Muscle layer of colon (tissue), 2 donors: ENCODE data around the gene PDE4B.

Experiments used
- H3K27ac ChIP-seq: one replicate; pipeline ENCODE4 v1.7.0; 2013; ENCODE audit warnings: low read depth, mild to moderate bottlenecking, low read length, moderate library complexity
- H3K27me3 ChIP-seq, 2 donors: one replicate each; pipeline ENCODE4 v1.7.0; 2013; ENCODE audit warnings: low read length in 2 of 2, mild to moderate bottlenecking in 2 of 2; ENCODE audit not compliant: insufficient read depth in 2 of 2, control insufficient read depth in 1 of 2
- H3K36me3 ChIP-seq: one replicate; pipeline ENCODE4 v1.7.0; 2013; ENCODE audit warnings: mild to moderate bottlenecking, low read length; ENCODE audit not compliant: insufficient read depth
- H3K4me1 ChIP-seq: one replicate; pipeline ENCODE4 v1.7.0; 2013; ENCODE audit warnings: mild to moderate bottlenecking, low read length; ENCODE audit not compliant: insufficient read depth
- H3K4me3 ChIP-seq, 2 donors: one replicate each; pipeline ENCODE4 v1.7.0; 2013; ENCODE audit warnings: low read length in 2 of 2, low read depth in 1 of 2, mild to moderate bottlenecking in 1 of 2, moderate library complexity in 1 of 2
- H3K9ac ChIP-seq: one replicate; pipeline ENCODE4 v1.7.0; 2013; ENCODE audit warnings: low read length
- H3K9me3 ChIP-seq: one replicate; pipeline ENCODE4 v1.7.0; 2013; ENCODE audit warnings: mild to moderate bottlenecking, low read length
- donor health status: abdominal sarcoma.
- donor health status: Adenocarcinoma of cecum.

The PDE4B gene

GRCh38 chr1:66295803-66296202 lies 503.1 kb downstream of the PDE4B start:
- Histone ChIP-seq H3K9me3 (no peaks in the 10 kb centered on the region), H3K4me1 (no peaks in the 10 kb centered on the region), H3K27ac (no peak overlapping the region), H3K9ac (no peak overlapping the region), H3K27me3 (no peaks in the 10 kb centered on the region), H3K4me3 (no peak overlapping the region), H3K36me3 (no peaks in the 10 kb centered on the region)

- H3K4me1 ChIP-seq: no peaks in the 10 kb centered on the region
- no peak overlapping the region for H3K9ac ChIP-seq
- no peaks in the 10 kb centered on the region for H3K36me3 ChIP-seq
- H3K27me3 ChIP-seq: no peaks in the 10 kb centered on the region
- H3K9me3 ChIP-seq: no peaks in the 10 kb centered on the region
- no peak overlapping the region for H3K4me3 ChIP-seq
- H3K27ac ChIP-seq: no peak overlapping the region
These were observed 503.7 kb downstream of the PDE4B start for GRCh38 chr1:66296370-66296769.

- H3K9me3 ChIP-seq: no peaks in the 10 kb centered on the region
- no peak overlapping the region for H3K27ac ChIP-seq
- no peaks in the 10 kb centered on the region for H3K27me3 ChIP-seq
- H3K36me3 ChIP-seq: no peaks in the 10 kb centered on the region
- H3K9ac ChIP-seq: no peak overlapping the region
- no peaks in the 10 kb centered on the region for H3K4me1 ChIP-seq
- H3K4me3 ChIP-seq: no peak overlapping the region
These were observed 504.3 kb downstream of the PDE4B start for GRCh38 chr1:66296951-66297350.

GRCh38 chr1:66298464-66298863 lies 505.8 kb downstream of the PDE4B start:
- Histone ChIP-seq H3K27me3 (no peaks in the 10 kb centered on the region), H3K9ac (no peak overlapping the region), H3K27ac (no peak overlapping the region), H3K4me1 (no peaks in the 10 kb centered on the region), H3K9me3 (no peaks in the 10 kb centered on the region), H3K36me3 (no peaks in the 10 kb centered on the region), H3K4me3 (no peak overlapping the region)

GRCh38 chr1:66300280-66300971 lies 507.7 kb downstream of the PDE4B start:
- H3K36me3 ChIP-seq: no peaks in the 10 kb centered on the region
- H3K4me3 ChIP-seq: no peak overlapping the region

GRCh38 chr1:66300972-66301451 lies 508.3 kb downstream of the PDE4B start:
- no peak overlapping the region for H3K27ac ChIP-seq
- H3K9ac ChIP-seq: no peak overlapping the region

More at GRCh38 chr1:66300280-66300971, 507.7 kb downstream of the PDE4B start:
- no peaks in the 10 kb centered on the region for H3K27me3 ChIP-seq
- no peak overlapping the region for H3K9ac ChIP-seq
- no peak overlapping the region for H3K27ac ChIP-seq
- H3K9me3 ChIP-seq: no peaks in the 10 kb centered on the region
- H3K4me1 ChIP-seq: no peaks in the 10 kb centered on the region

GRCh38 chr1:66302184-66302742 lies 509.6 kb downstream of the PDE4B start:
- Histone ChIP-seq H3K4me3 (peak overlapping the region in 1 of 2 donors; percentile 36), H3K36me3 (no peaks in the 10 kb centered on the region), H3K27me3 (no peaks in the 10 kb centered on the region), H3K27ac (no peak overlapping the region), H3K9ac (no peak overlapping the region), H3K9me3 (no peaks in the 10 kb centered on the region), H3K4me1 (no peaks in the 10 kb centered on the region)

More at GRCh38 chr1:66300972-66301451, 508.3 kb downstream of the PDE4B start:
- H3K27me3 ChIP-seq: no peaks in the 10 kb centered on the region
- no peaks in the 10 kb centered on the region for H3K36me3 ChIP-seq
- no peaks in the 10 kb centered on the region for H3K9me3 ChIP-seq
- H3K4me3 ChIP-seq: peak overlapping the region in 1 of 2 donors; percentile 36
- H3K4me1 ChIP-seq: no peaks in the 10 kb centered on the region

- no peaks in the 10 kb centered on the region for H3K36me3 ChIP-seq
- H3K9me3 ChIP-seq: no peaks in the 10 kb centered on the region
- H3K4me3 ChIP-seq: no peak overlapping the region
- H3K27me3 ChIP-seq: no peaks in the 10 kb centered on the region
- no peak overlapping the region for H3K9ac ChIP-seq
- H3K4me1 ChIP-seq: no peaks in the 10 kb centered on the region
- H3K27ac ChIP-seq: no peak overlapping the region
These were observed 510.1 kb downstream of the PDE4B start for GRCh38 chr1:66302815-66303214.

GRCh38 chr1:66303646-66304045 lies 511.0 kb downstream of the PDE4B start:
- Histone ChIP-seq H3K9me3 (no peaks in the 10 kb centered on the region), H3K27ac (no peak overlapping the region), H3K4me1 (no peaks in the 10 kb centered on the region), H3K4me3 (no peak overlapping the region), H3K36me3 (no peaks in the 10 kb centered on the region), H3K9ac (no peak overlapping the region), H3K27me3 (no peaks in the 10 kb centered on the region)

GRCh38 chr1:66304128-66304527 lies 511.4 kb downstream of the PDE4B start:
- Histone ChIP-seq H3K36me3 (no peaks in the 10 kb centered on the region), H3K9ac (no peak overlapping the region), H3K27ac (no peak overlapping the region), H3K9me3 (no peaks in the 10 kb centered on the region), H3K4me1 (no peaks in the 10 kb centered on the region), H3K27me3 (no peaks in the 10 kb centered on the region), H3K4me3 (no peak overlapping the region)

GRCh38 chr1:66305927-66306326 lies 513.2 kb downstream of the PDE4B start:
- Histone ChIP-seq H3K36me3 (no peaks in the 10 kb centered on the region), H3K27ac (no peak overlapping the region), H3K9ac (no peak overlapping the region), H3K27me3 (no peaks in the 10 kb centered on the region), H3K9me3 (no peaks in the 10 kb centered on the region), H3K4me3 (no peak overlapping the region), H3K4me1 (no peaks in the 10 kb centered on the region)
